HCEC 1CT (cell line): Measurements from ENCODE around the gene KNSTRN.

Source experiments
- DNase-seq: peaks from one replicate; pipeline ENCODE4 v3.0.0-alpha.2; 2017

KNSTRN gene, protein sequence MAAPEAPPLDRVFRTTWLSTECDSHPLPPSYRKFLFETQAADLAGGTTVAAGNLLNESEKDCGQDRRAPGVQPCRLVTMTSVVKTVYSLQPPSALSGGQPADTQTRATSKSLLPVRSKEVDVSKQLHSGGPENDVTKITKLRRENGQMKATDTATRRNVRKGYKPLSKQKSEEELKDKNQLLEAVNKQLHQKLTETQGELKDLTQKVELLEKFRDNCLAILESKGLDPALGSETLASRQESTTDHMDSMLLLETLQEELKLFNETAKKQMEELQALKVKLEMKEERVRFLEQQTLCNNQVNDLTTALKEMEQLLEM

GRCh38 chr15:40382580-40383456 is at the start of gene KNSTRN:
Gene KNSTRN (plus strand): TSS chr15:40382721. CDS start chr15:40382836, 115 bp downstream.
- DNase-seq: peak; percentile 94

- DNase-seq: no peak
These were observed 48.5 kb upstream of the KNSTRN start for GRCh38 chr15:40333922-40334492.

GRCh38 chr15:40334541-40334940 is 48.0 kb upstream of the KNSTRN start:
- DNase-seq: no peak

DNA sequence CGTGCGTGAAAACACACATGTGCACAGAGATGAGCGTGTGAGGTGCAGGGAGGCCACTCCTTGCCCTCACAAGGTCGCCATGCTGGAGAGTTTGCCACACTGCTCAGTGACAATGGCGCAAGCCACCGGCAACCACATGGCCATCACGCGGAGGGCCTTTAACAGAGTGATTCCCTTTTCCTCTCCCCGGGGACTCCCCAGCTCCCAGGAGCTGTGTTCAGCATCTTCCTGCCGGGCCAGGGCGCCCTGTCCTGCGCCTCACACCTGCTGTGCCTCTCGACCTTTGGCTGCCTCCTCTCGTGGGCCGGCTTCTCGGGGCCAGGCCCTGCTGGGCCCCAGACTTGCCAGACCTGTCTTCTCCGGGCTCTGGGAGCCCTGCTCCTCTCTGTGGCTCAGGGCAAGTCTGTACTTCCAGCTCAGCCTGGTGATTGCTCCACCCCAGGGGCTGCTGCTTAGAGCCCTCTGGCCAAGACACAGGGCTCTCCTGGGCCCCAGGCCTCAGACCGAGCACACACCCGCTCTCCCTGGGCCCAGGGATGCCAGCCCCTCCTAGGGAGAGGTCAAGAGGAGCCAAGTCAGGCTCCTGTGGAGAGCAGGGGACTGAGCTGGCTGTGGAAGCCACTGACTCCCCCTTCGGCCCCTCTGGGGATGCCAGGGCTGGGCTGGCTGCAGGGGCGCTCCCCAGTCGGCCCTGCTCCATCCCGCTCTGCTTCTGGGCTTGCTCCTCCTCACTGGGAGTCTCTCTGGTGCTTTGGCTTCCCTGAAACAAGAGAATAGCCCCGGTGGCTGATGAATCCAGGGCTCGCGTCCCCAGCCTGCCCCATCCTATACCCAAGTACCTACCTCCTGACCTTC is 47.4 kb upstream of the KNSTRN start:
- no peak for DNase-seq

GRCh38 chr15:40335938-40336743 is 46.4 kb upstream of the KNSTRN start:
- no peak for DNase-seq

- DNase-seq: no peak
These were observed 45.8 kb upstream of the KNSTRN start for GRCh38 chr15:40336744-40337122.

- no peak for DNase-seq
These were observed 44.9 kb upstream of the KNSTRN start for GRCh38 chr15:40337597-40337996.

DNA sequence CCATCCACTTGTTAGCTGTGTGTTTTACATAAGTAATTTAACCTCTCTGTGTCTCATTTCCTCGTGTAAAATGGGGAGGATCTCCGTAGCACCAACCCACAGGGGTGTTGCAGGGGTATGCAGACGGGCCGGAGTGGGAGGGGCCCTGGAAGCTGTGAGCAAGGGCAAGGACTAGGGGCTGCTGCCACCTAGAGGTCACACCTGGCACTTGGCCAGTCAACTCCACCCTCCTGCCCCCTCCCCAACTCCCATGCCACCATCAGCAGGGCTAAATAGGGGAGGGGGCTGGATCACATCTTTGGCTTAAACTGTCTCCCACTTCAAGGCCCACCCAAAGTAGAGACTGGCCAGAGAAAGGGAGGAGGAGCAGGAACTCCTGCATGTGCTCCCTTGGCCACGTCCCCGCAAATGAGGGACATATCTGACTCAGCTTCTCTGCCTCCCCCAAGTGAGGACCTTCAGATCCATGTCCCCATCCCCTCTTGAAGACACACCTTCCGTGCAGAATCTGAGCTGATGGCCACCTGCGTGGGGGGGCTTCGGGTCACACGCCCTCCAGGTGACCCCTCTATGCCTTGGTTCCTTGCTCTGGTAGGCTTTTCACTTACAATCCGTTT is 44.4 kb upstream of the KNSTRN start:
- DNase-seq: peak; percentile 42

- DNase-seq: peak; percentile 80
These were observed 43.5 kb upstream of the KNSTRN start for GRCh38 chr15:40338921-40339620.

- DNase-seq: no peak
These were observed 42.9 kb upstream of the KNSTRN start for GRCh38 chr15:40339621-40339945.

DNA sequence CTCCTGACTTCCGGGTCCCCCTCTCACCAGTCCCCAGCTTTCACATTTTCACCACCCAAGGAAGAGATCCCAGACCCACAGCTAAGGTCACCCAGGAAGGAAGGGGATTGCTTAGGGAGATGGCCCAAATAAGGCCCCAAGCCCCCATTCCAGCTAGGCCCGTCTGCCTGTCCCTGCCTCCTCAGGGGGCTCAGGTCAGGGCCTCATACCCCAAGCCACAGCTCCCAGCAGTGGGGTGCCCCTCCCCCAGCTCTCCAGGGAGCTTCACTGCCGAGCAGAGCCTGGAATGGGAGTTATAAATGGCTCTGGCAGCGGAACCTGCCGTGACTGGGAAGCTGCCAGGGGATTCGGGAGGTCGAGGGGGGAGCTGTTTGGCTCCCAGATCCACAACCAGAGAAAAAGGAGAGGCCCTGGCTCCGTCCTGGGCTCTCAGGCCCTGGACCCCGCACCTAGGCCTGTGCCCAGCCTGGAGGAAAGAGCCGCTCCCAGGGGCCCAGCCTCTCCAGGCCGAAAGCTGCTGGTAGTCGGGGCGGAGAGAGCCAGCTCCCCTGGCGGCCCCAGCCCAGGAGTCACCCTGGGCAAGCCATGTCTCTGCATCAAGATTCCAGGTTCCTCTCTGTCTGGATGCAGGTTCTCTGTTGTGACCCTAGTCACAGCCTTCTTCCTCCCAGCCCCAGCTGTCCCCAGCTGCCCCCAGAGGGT is 42.3 kb upstream of the KNSTRN start:
- DNase-seq: peak; percentile 33

GRCh38 chr15:40340740-40341400 is 41.7 kb upstream of the KNSTRN start, which contains the start of gene CCDC9B:
Gene CCDC9B (minus strand): TSS chr15:40340939. CDS start chr15:40340819, 120 bp downstream.
- DNase-seq: peak; percentile 77

GRCh38 chr15:40342416-40343320 is 39.9 kb upstream of the KNSTRN start:
- peak; percentile 47 for DNase-seq

- peak; percentile 95 for DNase-seq
These were observed 39.0 kb upstream of the KNSTRN start for GRCh38 chr15:40343512-40343911.

GRCh38 chr15:40344217-40344616 is 38.3 kb upstream of the KNSTRN start:
- peak; percentile 26 for DNase-seq

GRCh38 chr15:40344631-40345120 is 37.8 kb upstream of the KNSTRN start:
- peak; percentile 75 for DNase-seq

DNA sequence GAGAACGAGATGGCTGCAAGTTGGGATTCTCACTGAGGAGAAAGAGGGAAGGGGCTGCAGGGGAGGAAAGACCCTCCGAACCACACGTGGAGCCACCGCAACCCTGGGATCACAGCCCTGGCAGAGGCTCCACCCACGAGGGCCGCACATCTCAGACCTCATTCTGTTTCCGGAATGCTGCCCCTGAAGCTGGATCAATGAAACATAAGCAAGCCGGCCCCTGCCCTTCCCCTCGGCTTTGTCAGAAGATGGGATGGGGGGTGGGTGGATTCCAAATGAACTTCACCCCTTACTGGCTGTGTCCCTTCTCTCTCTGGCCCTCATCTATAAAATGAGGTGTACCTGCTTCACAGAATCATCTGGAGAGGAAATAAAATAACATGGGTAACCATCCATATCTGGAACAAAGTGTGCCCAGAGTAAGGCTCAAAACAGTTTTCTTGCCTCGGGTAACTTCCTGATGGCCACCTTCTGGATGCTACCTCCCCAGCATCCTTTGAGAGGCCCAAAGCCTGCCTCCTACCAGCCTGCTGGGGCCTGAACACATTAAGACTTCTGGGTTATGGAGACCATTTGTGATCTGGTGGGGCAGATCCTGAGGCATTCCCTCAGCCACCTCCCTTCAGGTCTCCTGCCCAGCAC is 37.2 kb upstream of the KNSTRN start:
- DNase-seq: no peak
